ENCODE results near the gene CPEB4.

The CPEB4 gene

GRCh38 chr5:173858670-173859407, 29.3 kb upstream of the CPEB4 start:
- in situ Hi-C loops (cut with MboI; ENCODE audit: low sequenced_read_pairs): no loop called here

GRCh38 chr5:173859408-173860159, 28.6 kb upstream of the CPEB4 start:
- in situ Hi-C loops (cut with MboI; ENCODE audit: low sequenced_read_pairs): no loop called here

DNA sequence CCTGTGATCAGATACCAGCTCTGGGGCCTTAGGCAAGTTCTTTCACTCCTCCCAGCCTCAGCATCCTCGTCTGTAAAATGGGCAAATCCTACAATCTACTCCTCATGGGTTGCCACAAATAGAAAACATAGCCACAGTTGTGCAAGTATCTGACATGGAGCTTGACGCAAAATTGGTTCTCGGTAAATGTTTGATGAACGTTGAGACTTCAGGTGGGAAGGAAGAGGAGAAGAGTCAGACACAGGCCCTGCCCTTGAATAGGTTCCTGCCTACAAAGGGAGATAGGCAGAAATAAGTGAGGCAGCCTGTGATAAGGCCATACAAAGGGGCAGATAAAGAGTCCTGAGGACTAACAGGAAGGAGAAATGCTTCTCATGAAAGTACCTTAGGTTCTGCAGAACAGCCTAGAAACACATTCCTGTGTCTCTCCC, 26.1 kb upstream of the CPEB4 start:
- in situ Hi-C loops (cut with MboI; ENCODE audit: low sequenced_read_pairs): no loop called here

GRCh38 chr5:173863359-173863758, 24.8 kb upstream of the CPEB4 start:
- in situ Hi-C loops (cut with MboI; ENCODE audit: low sequenced_read_pairs): no loop called here

DNA sequence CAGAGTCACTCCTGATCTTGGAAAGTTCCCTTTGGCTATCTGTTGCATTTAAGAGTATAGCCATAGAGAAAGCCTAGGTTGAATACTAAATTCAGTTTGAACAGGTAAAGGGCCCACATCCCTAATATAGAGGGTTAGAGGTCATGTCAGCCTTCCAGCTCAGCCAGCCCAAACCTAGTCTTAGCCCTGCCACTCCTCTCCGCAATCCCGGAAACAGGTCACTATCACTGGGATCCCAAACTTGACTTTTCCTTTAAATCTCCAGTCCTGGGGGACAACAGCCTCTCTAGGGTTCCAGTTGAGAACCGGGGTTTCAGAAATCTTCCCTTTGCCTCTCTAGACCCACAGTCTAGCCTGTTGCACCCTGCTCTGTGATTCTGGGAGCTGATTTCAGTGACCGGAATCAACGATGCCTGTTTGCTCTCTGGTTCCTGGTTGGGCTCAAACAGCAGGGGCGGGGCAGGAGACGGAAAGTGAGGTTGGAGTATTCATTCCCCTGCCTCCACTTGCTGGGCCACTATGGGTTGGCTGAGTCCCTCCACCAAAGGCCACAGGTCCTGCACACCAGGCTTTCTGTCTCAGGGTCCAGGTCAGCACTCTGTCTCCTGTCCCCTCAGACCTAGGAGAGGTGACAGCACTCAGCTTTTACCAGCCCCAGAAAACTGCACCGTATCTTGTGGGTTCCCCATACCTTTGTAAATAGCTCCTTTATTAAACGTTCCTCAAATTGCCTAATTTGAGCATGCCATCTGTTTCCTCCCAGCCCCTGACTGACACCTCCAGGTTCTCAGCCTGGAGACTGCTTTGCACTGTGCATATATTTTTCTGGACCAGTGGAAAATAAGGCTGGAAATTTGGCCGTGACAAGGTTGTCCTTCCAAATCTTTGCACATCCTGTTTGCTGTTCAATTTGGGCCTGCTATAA, 23.8 kb upstream of the CPEB4 start:
- in situ Hi-C loops (cut with MboI; ENCODE audit: low sequenced_read_pairs): no loop called here

GRCh38 chr5:173866243-173866857, 21.8 kb upstream of the CPEB4 start:
- in situ Hi-C loops (cut with MboI; ENCODE audit: low sequenced_read_pairs): no loop called here

DNA sequence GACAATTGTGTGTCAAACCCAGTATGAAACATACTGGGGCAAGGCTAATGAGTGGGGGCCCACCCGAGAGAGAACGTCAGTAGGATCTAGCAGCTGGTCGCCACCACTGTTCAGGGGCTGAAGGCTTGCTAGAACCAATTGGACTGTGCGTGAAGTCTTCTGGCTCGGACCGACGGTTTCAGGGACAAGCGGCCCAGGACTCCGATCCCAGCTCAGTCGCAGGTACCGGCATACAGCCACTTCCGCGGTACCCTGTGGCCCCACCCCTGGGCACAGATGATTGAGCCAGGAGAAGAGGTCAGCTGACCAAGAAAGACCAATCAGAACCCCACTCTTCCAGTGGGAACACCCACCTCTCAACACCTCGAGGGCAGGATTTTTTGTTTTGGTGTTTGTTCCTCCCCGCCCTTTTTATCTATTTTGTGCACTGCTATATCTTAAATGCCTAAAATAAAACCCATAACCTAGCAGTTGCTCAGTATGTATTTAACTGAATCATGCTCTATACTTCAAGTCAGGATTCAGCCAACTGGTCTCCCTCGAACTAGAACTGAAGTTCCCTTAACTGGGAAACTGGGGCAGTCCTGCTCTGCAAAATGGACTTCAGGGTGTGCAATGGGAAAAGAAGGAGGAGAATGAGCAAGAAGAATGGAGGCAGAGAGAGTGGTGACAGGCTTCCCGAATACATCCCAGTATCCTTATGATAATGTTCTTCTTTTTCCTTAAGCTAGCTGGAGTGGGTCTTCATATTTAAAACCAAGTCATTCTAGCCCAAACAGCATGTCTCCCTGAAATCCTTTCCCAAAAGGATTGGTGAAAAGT, 21.1 kb upstream of the CPEB4 start:
- in situ Hi-C loops (cut with MboI; ENCODE audit: low sequenced_read_pairs): no loop called here

DNA sequence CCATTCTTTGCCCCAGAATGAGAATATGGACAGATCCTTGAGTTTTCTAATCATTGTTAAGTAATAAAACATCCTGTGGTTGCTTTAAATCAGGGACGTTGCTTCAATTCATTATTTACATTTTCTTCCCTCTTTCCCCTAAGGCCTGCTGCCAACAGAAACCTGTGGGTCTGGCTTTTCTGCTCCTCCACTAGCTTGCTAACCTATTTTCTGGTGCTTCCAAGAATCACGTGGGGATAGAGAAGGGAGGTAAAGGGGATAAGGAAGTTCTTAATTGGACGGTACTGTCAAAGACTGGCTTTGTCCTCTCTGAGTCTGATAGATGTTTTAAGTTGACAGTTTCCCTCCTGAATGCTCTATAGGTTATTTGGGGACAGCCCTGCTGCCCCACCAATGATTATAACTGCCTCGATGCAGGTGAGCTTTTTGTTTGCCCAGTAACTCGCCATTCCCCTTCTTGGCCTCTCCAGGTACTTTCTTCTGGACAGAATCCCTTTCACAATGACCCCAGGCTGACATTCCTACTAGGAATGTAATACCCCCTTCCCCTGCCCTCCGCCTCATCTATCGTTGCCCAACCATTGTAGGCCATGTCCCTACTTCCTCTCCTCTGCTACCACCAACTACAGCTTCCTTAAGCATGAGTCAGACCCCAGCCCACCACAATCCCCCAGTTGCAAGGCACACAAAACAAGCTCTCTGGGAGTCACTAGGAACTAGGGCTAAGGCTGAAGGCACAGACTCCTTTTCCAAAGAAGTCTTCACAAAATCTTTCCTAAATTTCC, 19.9 kb upstream of the CPEB4 start:
- in situ Hi-C loops (cut with MboI; ENCODE audit: low sequenced_read_pairs): no loop called here

GRCh38 chr5:173869316-173869715, 18.8 kb upstream of the CPEB4 start:
- in situ Hi-C loops (cut with MboI; ENCODE audit: low sequenced_read_pairs): no loop called here

DNA sequence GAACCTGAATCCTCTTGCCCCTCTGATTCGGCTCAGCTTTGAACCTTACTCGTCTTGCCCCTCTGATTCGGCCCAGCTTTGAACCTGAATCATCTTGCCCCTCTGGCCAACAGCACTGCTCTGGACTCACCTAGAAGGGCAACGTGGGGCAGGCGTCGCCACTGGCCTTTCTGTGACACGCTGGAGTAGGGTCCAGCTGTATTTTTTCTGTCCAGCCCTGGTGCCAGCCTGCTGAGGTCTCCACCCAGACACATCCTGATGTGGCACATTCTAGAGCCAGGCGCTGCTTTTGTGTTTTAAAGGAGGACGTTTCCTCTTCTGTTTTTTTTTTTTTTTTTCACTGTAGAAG, 15.2 kb upstream of the CPEB4 start:
- in situ Hi-C loops (cut with MboI; ENCODE audit: low sequenced_read_pairs): no loop called here

DNA sequence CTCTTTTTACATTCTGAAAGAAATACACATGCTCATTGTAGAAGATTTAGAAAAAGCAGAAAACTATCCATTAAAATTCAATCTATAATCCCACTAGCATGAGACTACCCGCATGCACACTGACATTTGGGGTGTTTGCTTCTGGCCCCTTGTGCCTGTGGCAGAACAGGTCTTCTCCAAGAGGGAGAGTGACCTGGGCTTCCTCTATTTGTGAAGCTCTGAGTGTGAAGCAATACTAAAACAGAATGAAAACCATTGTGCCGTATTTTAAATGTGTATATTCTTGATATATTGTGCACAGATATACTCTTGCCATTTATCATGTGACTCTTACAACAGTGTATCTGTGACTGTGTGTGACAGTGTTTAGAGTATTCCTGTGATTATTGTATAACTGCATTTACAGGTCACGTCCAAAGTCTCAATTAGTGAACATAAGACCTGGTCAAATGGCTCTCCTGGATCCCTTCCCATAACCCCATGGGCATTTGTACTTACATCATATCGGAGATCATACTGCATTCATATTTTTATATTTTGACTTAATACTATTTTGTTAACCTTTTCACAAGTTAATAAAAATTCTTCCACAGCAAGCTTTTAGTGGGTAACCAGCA, 14.7 kb upstream of the CPEB4 start:
- in situ Hi-C loops (cut with MboI; ENCODE audit: low sequenced_read_pairs): no loop called here

DNA sequence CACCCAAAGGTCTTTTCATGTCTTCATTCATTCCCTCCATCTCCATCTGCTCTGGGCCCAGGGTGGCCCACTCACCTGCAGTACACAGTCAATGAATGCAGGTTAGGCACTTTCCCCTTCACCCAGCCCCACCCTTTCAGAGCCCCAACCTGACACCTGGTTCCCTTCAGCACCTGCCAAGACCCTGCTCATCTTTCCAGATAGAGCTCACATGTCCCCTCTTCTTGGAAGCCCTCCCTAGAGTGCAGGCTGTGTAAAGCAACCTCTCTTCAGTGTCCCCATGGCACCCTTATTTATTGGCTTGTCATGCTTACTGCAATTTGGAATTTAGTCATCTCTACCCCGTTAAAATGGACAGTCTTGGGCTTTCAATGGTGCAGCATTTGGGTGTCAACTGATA, 13.0 kb upstream of the CPEB4 start:
- in situ Hi-C loops (cut with MboI; ENCODE audit: low sequenced_read_pairs): no loop called here

GRCh38 chr5:173878224-173878967, 9.8 kb upstream of the CPEB4 start:
- in situ Hi-C loops (cut with MboI; ENCODE audit: low sequenced_read_pairs): no loop called here

- in situ Hi-C loops (cut with MboI; ENCODE audit: low sequenced_read_pairs): no loop called here
Observed at GRCh38 chr5:173880306-173880985, 7.7 kb upstream of the CPEB4 start.

DNA sequence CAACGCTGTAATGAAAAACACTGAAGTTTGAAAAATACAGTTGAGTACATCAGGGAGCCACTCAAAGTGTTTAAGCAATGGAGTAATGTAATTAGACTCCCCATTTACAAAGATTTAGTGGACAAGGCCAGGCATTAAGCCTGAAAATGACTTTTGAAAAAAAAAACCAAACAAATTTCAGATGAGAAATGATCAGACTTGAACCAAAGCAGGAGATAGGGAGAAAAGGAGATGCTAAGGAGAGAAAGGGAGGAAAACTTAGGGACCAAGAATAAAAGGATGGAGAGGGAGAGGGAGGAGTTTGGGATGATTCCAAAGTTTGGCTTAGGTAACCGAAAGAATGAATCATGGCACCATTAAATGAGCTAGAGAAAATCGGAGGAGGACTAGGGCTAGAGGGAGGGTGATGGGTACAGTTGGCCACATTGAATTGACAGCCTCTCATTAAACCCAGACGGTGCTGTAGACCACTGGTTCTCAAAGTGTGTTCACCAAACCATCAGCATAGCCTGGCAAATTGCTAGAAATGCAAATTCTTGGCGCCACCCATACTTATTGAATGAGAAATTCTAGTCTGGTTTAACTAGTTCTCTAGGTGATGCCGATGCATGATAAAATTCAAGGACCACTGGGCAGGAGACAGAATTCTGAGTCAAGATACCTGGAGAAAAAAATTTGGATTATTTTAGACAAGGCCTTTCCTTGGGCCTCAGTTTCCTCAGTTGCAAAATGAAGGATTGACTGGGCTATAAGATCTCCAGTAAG, 6.2 kb upstream of the CPEB4 start:
- in situ Hi-C loops (cut with MboI; ENCODE audit: low sequenced_read_pairs): no loop called here

DNA sequence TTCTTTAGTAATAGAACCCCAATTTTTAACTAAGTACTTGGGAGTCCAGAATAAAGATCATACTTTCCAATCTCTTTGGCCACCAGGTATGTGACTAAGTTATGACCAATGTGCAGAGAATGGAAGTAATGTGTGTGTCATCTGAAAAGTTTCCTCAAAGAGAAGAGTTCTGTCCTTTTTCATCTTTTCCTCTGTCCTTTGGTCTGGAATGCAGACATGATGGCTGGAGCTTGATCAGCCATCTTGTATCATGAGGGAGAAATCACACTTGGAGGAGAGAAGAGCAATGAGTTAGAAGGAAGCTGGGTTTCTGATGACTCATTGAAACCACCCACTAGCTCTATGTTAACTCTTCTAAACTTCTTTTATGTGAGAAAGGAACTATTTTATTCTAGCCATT, 5.5 kb upstream of the CPEB4 start:
- in situ Hi-C loops (cut with MboI; ENCODE audit: low sequenced_read_pairs): no loop called here

- in situ Hi-C loops (cut with MboI; ENCODE audit: low sequenced_read_pairs): no loop called here
Observed at GRCh38 chr5:173883347-173883924, 4.7 kb upstream of the CPEB4 start.

Measured in HL-60/S4 (cell line).